ENCODE data around the gene LIM2. TPM values are rescaled to one million over a fixed set of nuclear protein-coding genes. Genes with fewer than 3 reads are reported as not detected.

Gene LIM2
- total and polyA plus RNA-seq, 2 of the 8 experiments (the other 6 are each of a cell fraction or from before 2014, with no cell fraction given): not detected

DNA sequence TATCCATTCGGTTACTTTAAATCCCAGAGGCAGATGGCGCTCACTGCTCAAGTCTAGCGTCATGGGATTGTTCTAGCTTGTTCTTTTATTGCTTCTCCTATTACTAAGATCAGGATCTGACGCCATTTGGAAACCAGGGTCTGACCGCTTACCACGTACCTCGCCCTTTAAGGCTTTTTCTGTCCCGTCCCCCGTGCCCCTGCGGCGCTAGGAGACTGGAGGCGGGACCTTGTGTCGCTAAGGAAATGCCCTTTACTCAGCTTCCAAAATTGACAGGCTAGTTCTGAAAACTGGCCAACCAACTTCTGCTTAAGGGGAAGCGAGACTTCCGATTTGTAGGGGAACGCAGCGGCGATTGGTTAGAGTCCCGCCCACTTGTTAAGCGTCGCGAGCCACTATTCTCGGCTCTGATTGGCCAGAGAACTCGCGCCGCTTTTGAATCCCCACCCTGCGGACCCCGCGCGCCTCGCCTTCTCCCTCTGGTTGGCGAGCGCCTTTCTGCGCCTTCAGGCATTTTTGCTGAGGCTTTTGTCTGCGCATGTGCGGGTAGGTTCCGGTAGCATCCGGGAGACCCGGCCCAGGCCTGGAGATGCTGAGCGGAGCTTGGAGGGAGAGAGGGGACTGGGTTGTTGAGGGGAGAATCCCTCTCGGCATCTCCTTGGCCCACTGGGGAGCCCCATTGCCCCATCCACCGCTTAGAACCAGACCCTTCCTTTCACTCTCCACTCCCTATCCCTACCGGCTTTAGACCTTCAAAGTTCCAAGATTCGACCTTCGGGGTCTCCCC is 6.5 kb upstream of the LIM2 start:
- H2BK120ac ChIP-seq (replicated peaks; ENCODE audit: low read depth, low read length): peak overlapping the region; percentile 44
- H3K36me3 ChIP-seq (ENCODE audit: control insufficient read depth in 2 of 4, insufficient read depth in 4 of 4, low read length in 3 of 4): peaks cover 0 to 3% (median 0%) of the 10 kb centered on the region in 4 experiments; a peak in 1 of 8 replicates
- H3K23ac ChIP-seq (ENCODE audit: insufficient read length): no peak overlapping the region
- H3K56ac ChIP-seq (replicated peaks; ENCODE audit: insufficient read length, low read depth, low read length): peak overlapping the region; percentile 85
- H2BK5ac ChIP-seq (ENCODE audit: low read depth, low read length): peak overlapping the region; percentile 93
- FAIRE-seq (peak; percentile 89), DNase-seq (ENCODE audit: low read depth in 1 of 2, low spot score in 2 of 2) (peak; percentile 94 to 98)
- no peaks in the 10 kb centered on the region for H3K27me3 ChIP-seq (replicated peaks in 1 of 4; ENCODE audit: control insufficient read depth in 3 of 4, extremely low read depth in 1 of 4, insufficient read depth in 3 of 4, low read length in 3 of 4)
- no peaks in the 10 kb centered on the region for H3K9me3 ChIP-seq (ENCODE audit: insufficient read depth in 2 of 2, low read depth in 1 of 2, low read length in 1 of 2)
- ChIA-PET CTCF (ENCODE audit: partially characterized antibody) (interaction anchor here (0.8 to 7.0 kb wide), 3 partner anchors 14 to 27 kb away, joined by 4 to 74 read pairs (median 13); no protein-coding TSS in a partner anchor), POLR2A (ENCODE audit: partially characterized antibody) (interaction anchor here (0.5 to 1.9 kb wide), 8 partner anchors 12 to 844 kb away, joined by 3 to 11 read pairs (median 4); partner anchors contain the start of genes CLDND2 and NKG7)
- H2BK12ac ChIP-seq (ENCODE audit: low read depth, low read length): peak overlapping the region; percentile 84; the same call in 1 of the 2 replicates
- peaks cover 0 to 5% of the 10 kb centered on the region in 2 experiments; a peak in 2 of 4 replicates for H3K79me2 ChIP-seq (ENCODE audit: control insufficient read depth in 1 of 2, insufficient read depth in 2 of 2, low read length in 2 of 2)
- peak overlapping the region; percentile 98 for H3K18ac ChIP-seq (ENCODE audit: extremely low read depth, low read length)
- H3K4me3 ChIP-seq (ENCODE audit: extremely low read depth in 1 of 4, insufficient read depth in 2 of 4, low read depth in 3 of 4, low read length in 4 of 4): peak overlapping the region; percentile 67 to 91 (median 83)
- peak overlapping the region; percentile 87 for H3K4ac ChIP-seq (replicated peaks; ENCODE audit: insufficient read length, low read depth, low read length)
- peak overlapping the region; percentile 86 for H3K4me2 ChIP-seq (ENCODE audit: insufficient read depth in 1 of 2, low read depth in 2 of 2, low read length in 2 of 2)
- H2BK15ac ChIP-seq (ENCODE audit: low read length): peak overlapping the region; percentile 81; the same call in 1 of the 2 replicates
- H3K23me2 ChIP-seq (ENCODE audit: low read depth, low read length): peaks cover 7% of the 10 kb centered on the region
- WGBS, 2 experiments (ENCODE audit: extremely low coverage in 1 of 2, insufficient coverage in 1 of 2, insufficient read length in 1 of 2, insufficient replicate concordance in 2 of 2, low coverage in 1 of 2, low lambda C conversion rate in 2 of 2, missing lambda C conversion rate in 1 of 2): 3% methylated on average over 42 of the region's 45 CpGs; no CpG with 5 or more reads in 1 of the 2 experiments
- H4K20me1 ChIP-seq (replicated peaks in 1 of 2; ENCODE audit: control insufficient read depth in 1 of 2, insufficient read depth in 2 of 2, low read length in 2 of 2): no peaks in the 10 kb centered on the region
- peak overlapping the region; percentile 83 to 97 (median 88) for H3K9ac ChIP-seq (replicated peaks in 1 of 4; ENCODE audit: extremely low read depth in 1 of 4, low read depth in 3 of 4, low read length in 3 of 4)
- peak overlapping the region; percentile 80; the same call in 1 of the 2 replicates for H2AK5ac ChIP-seq (ENCODE audit: low read depth, low read length)
- H4K8ac ChIP-seq (ENCODE audit: extremely low read depth, insufficient read depth, low read length): peak overlapping the region; percentile 91; the same call in 1 of the 2 replicates
- H4K91ac ChIP-seq (replicated peaks; ENCODE audit: insufficient read length, low read length): peak overlapping the region; percentile 86
- H3K79me1 ChIP-seq (ENCODE audit: low read depth, low read length): no peaks in the 10 kb centered on the region
- H3K14ac ChIP-seq (ENCODE audit: insufficient read length): no peak overlapping the region
- no peak overlapping the region for H2BK20ac ChIP-seq (ENCODE audit: low read length)
- peak overlapping the region; percentile 90 for H4K5ac ChIP-seq (ENCODE audit: insufficient read length, low read depth, low read length)
- peak overlapping the region; percentile 86 for H3K27ac ChIP-seq (ENCODE audit: low read depth, low read length)
- H2AFZ ChIP-seq (ENCODE audit: low read length): peak overlapping the region; percentile 77; the same call in 1 of the 2 replicates
- H3K4me1 ChIP-seq (replicated peaks in 1 of 4; ENCODE audit: control insufficient read depth in 3 of 4, insufficient read depth in 4 of 4, low read length in 3 of 4): peaks cover 0 to 7% (median under 1%) of the 10 kb centered on the region in 4 experiments; a peak in 4 of 7 replicates
- TF ChIP-seq, protein P1, sequence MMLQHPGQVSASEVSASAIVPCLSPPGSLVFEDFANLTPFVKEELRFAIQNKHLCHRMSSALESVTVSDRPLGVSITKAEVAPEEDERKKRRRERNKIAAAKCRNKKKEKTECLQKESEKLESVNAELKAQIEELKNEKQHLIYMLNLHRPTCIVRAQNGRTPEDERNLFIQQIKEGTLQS (IDR thresholded peaks at IDR 0.05; ENCODE audit: insufficient read depth, low read depth, low read length): no peak
- TF ChIP-seq HDAC2 (IDR thresholded peaks at IDR 0.05; ENCODE audit: borderline replicate concordance in 1 of 2, low read depth in 2 of 2, low read length in 2 of 2) (no peak), KDM5A (IDR thresholded peaks at IDR 0.05; ENCODE audit: low read length) (no peak), EZH2 (IDR thresholded peaks at IDR 0.05; ENCODE audit: low read depth, low read length, severe bottlenecking) (no peak), CHD1 (IDR thresholded peaks at IDR 0.05; ENCODE audit: low read depth, low read length) (no peak), EGR1 (IDR thresholded peaks at IDR 0.05; ENCODE audit: borderline replicate concordance, low read depth, low read length) (no peak), SRF (IDR thresholded peaks at IDR 0.05; ENCODE audit: low read depth, low read length) (0 out of 2 replicates have a peak, but pooled peaks have one; percentile 46), SP1 (IDR thresholded peaks at IDR 0.05; ENCODE audit: low read depth, low read length) (peak; percentile 95), KDM4A (IDR thresholded peaks at IDR 0.05; ENCODE audit: low read depth, low read length, severe bottlenecking) (peak; percentile 46)
- TF ChIP-seq, protein P2, sequence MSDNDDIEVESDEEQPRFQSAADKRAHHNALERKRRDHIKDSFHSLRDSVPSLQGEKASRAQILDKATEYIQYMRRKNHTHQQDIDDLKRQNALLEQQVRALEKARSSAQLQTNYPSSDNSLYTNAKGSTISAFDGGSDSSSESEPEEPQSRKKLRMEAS (IDR thresholded peaks at IDR 0.05): peak; percentile 86

Measured in H1 (cell line).